K562 (cell line): Measurements from ENCODE around the gene CPSF4L.

Source experiments
- CC2D1A ChIP-seq: fragments of 450-650 bp; IDR thresholded peaks from 2 replicates; pipeline ENCODE4 v1.6.1; 2017; ENCODE audit warnings: mild to moderate bottlenecking
- CREM ChIP-seq: IDR thresholded peaks from 2 replicates; pipeline ENCODE4 v1.6.1; 2014; ENCODE audit warnings: antibody characterized with exemption, low read depth
- KLF1 ChIP-seq: fragments of 450-650 bp; IDR thresholded peaks from 2 replicates; pipeline ENCODE4 v1.6.1; 2016; ENCODE audit warnings: missing genetic modification characterization, missing compliant biosample characterization
- POLR2A ChIP-seq: fragments of 450-650 bp; conservative IDR thresholded peaks from 2 replicates; pipeline ENCODE4 v1.6.1; 2016
- POU5F1 ChIP-seq: fragments of 150-350 bp; IDR thresholded peaks from 2 replicates; pipeline ENCODE4 v1.6.1; 2014; ENCODE audit warnings: borderline replicate concordance, low read length, low read depth, mild to moderate bottlenecking; ENCODE audit not compliant: partially characterized antibody
- RBBP5 ChIP-seq: fragments of 200-600 bp; sonication (generic); IDR thresholded peaks from 2 replicates; pipeline ENCODE4 v1.6.1; 2012; ENCODE audit warnings: borderline replicate concordance, mild to moderate bottlenecking, low read length, control low read depth, inconsistent platforms; ENCODE audit not compliant: insufficient read depth, poor library complexity, severe bottlenecking
- TARDBP ChIP-seq: fragments of 450-650 bp; IDR thresholded peaks from 2 replicates; pipeline ENCODE4 v1.6.1; 2016
- TBP ChIP-seq: optimal IDR thresholded peaks from 2 replicates; pipeline ENCODE3; 2011; ENCODE audit warnings: low read depth, low read length, improper control_type of control experiment
- ZC3H11A ChIP-seq: IDR thresholded peaks from 2 replicates; pipeline ENCODE4 v1.6.1; 2012; ENCODE audit warnings: low read depth, low read length, improper control_type of control experiment
- ZFP36 ChIP-seq: fragments of 150-350 bp; IDR thresholded peaks from 2 replicates; pipeline ENCODE4 v1.6.1; 2018; ENCODE audit warnings: low read length, low read depth; ENCODE audit not compliant: partially characterized antibody
- ZNF133 ChIP-seq: fragments of 250-450 bp; sonication (Bioruptor Pico); IDR thresholded peaks from 2 replicates; pipeline ENCODE4 v1.4.0; 2020; ENCODE audit warnings: mild to moderate bottlenecking
- ZZZ3 ChIP-seq: fragments of 450-650 bp; IDR thresholded peaks from 2 replicates; pipeline ENCODE4 v1.6.1; 2016; ENCODE audit warnings: antibody characterized with exemption, mild to moderate bottlenecking, moderate library complexity
- TF ChIP-seq, protein P1 (sequence below): fragments of 250-450 bp; sonication (Bioruptor Pico); IDR thresholded peaks from 2 replicates; pipeline ENCODE4 v1.4.0; 2020; ENCODE audit warnings: borderline replicate concordance
- TF ChIP-seq, protein P2 (sequence below): sonication (generic); formaldehyde crosslinking; IDR thresholded peaks from 2 replicates; pipeline ENCODE4 v1.9.0; 2022; ENCODE audit warnings: mild to moderate bottlenecking, missing genetic modification reagents

DNA sequence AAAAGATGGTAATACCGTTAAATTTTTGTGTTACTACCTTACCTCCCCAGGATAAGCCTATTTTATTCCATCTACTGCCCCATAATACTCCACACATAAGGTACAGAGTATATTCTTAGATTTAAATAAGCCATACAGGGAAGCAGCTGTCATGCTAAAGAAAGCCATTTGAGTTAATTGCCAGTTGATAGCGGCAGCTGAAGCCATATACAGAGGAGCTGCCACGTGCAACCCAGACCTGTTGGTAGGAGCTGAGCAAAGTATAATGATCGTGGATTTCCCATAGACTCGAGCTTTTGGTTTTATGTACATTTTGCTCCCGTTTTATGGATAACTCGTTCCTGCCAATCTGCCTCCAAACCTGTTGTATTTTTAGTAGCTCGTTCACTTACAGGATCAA is 12.0 kb downstream of the CPSF4L start:
- no peak for TF ChIP-seq CREM
- TF ChIP-seq KLF1 (tag) = no peak
- TF ChIP-seq CC2D1A = no peak
- no peak for TF ChIP-seq ZFP36
- no peak for TF ChIP-seq TARDBP
- TF ChIP-seq TBP = no peak
- TF ChIP-seq ZNF133 (CRISPR knock-in tag) = no peak
- TF ChIP-seq POLR2A = no peak
- TF ChIP-seq, protein P1, sequence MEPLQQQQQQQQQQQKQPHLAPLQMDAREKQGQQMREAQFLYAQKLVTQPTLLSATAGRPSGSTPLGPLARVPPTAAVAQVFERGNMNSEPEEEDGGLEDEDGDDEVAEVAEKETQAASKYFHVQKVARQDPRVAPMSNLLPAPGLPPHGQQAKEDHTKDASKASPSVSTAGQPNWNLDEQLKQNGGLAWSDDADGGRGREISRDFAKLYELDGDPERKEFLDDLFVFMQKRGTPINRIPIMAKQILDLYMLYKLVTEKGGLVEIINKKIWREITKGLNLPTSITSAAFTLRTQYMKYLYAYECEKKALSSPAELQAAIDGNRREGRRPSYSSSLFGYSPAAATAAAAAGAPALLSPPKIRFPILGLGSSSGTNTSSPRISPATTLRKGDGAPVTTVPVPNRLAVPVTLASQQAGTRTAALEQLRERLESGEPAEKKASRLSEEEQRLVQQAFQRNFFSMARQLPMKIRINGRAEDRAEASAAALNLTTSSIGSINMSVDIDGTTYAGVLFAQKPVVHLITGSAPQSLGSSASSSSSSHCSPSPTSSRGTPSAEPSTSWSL (CRISPR knock-in tag) = no peak
- no peak for TF ChIP-seq POU5F1
- TF ChIP-seq ZC3H11A = no peak
- TF ChIP-seq RBBP5 = no peak
- no peak for TF ChIP-seq ZZZ3
- TF ChIP-seq, protein P2, sequence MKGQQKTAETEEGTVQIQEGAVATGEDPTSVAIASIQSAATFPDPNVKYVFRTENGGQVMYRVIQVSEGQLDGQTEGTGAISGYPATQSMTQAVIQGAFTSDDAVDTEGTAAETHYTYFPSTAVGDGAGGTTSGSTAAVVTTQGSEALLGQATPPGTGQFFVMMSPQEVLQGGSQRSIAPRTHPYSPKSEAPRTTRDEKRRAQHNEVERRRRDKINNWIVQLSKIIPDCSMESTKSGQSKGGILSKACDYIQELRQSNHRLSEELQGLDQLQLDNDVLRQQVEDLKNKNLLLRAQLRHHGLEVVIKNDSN = no peak
